NK-92 treated with Interleukin-12 subunit alpha and Interleukin-12 subunit beta, amount 100 ng/mL, for 24 hours (cell line): ENCODE results near the gene WNK2.

ENCODE experiments used
- DNase-seq: peaks from one replicate; lab custom pipeline; 2025; lab: John Stamatoyannopoulos, UW

Gene WNK2

DNA sequence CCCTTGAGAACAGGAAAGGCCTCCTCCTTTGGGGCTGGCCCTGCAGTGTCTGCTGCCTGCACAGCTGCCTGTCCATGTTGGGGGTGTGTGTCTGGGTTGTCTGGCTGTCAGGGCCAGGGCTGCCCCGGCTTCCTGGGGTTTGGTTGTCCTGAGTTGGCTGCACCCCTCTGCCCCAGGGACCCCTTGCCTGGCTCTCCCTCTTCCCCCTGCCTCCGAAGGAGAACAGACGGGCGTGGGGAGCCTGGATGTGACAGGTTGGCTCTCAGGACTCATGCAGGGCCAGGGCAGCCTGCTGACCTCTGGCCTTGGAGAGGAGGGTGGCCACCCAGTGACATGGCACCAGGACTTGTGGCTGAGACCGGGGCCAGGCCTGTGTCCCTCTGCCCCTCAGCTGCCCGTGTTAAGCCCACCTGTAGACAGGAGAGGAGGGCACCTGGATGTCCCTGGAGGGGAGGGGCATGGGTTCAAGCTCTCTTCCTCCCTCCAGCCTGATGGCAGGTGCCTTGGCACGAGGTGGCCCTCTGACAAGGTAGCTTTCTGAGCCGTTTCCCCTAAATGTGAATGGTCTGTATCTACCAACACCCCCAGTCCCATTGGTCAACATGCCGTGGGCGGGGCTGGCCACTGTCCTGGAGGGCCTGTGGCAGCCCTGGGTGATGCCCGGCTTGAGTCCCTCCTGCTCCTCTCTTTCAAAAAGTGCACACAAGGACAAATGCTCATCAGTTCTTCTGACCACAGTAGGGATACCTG lies 34.9 kb downstream of the WNK2 start:
- no peak for DNase-seq

DNA sequence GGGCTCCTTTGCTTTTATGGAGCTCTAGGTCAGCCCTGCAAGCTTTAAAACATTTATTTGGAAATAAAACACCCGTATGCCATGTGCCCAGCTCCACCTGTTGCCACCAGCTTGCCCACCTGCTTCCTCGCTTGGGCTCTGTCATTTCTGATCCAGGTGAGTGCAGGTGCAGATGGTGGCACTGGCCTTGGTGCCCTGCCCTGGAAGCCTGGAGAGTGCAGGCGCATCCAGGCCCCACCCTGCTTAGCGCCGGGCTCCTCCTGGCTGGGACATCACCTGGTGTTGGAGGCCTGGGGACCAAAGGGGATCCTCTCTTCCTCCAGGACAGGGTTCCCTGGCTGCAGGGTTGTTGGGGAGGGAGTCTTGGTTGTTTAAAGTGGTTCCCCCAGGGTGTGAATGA lies 35.8 kb downstream of the WNK2 start:
- no peak for DNase-seq

DNA sequence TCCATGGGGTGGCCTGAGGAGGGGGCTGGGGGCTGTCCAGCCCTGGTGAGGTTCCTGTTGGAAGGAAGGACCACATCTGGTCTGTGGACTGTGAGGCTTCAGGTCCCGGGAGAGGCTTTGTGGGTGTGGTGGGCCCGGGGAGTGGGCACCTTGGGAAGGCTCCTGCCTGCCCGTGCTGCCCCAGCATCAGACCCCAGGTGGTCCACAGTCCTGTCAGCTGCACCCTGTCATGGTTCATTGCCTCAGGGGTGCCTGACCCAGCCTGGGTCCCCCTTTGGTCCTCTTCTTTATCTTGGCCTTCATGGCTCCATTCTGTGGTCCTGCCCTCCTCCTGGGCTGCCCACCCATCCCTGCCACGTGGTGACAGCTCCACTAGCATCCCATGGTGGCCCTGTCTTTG lies 36.7 kb downstream of the WNK2 start:
- DNase-seq = no peak

DNA sequence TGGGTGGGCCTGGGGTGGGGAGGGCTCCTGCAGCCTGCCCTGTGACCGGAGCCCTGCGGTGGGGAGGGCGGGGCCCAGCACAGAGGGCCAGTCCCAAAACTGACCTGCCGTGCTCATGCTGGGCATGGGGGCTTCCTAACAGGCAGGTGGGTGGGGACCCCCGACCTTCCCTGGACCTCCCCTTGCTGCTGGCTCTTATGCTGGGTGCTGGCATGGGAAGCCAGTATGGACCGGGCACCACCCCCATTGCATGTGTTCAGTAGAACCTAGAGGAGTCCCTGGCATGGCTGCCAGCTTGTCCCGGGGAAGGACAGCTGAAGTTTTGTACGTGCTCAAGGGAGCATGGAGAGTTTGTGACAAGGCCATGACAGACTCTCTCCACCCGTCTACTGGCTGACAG lies 37.1 kb downstream of the WNK2 start:
- DNase-seq = no peak

DNA sequence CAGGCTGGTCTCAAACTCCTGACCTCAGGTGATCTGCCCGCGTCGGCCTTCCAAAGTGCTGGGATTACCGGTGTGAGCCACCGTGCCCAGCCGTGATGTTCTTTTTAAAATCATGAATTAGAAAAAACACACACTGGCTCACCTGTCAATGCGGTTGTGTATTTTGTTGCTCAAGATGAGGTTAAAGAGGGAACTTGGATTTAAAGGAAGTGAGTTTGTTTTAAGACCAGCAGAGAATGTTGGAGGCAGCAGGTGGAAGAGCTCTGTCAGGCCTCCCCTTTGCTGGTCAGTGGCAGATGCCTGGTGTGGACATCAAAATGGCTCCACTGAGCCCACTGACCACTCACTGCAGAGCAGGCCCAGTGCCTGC lies 38.9 kb downstream of the WNK2 start:
- DNase-seq = no peak

DNA sequence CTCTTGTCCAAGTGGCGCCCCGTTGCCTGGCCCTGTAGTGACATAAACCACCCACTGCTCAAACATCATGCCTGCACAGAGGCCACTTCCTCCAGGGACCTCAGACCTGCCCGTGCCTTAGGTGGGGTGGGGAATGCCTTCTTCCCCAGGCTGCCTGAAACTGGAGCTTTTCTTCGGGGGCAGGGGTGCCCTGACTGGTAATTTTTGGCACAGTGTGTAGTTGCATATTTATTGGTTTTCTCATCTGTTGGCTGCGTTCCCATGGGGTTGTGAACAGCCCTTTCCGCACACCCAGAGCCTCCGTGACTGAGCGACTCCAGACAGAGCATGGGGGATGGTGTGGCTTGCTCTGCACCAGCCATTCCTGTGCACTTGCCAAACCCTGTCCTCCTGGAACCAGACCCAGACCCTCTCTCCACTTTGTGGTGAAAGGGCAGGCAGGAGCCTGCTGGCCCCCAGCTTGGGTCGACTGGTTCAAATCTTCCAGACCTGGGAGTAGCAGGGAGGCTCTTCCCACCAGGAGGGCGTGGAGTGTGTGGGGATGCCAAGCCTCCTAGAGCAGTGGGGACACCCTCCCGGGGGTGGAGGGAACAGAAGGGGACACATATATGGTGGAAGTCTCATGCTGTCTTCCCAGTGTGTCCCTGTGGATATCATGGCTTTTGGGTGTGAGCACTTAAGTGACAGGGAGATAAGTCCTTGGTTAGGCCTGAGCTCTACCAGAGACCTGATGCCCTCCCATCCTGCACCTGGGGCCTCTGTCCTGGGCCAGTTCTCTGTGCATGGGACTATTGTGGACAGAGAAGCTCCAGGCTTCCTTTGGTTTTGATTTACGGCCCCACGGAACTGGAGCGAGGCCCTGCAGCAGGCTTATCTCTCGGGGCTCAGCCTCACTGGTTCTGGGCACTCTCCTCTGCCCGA lies 39.6 kb downstream of the WNK2 start:
- no peak for DNase-seq

DNA sequence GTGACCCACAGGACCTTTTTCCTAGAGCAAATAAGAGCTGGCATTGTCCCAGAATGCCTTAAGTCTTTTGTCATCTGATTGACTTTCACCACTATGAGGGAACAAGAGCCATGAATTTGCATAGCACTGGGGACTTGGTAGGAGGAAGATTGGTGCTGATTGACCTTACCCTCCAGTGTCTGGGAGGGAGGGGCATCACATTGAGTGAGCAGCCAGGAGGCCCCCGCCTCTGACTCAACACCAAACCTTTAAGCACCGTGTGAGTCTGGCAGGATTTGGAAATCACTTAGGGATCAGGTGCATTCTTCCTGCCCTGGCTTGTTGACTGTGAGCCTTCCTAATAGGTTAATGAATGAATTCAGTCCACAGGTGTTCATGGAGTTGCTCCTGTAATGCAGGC lies 40.7 kb downstream of the WNK2 start:
- no peak for DNase-seq

DNA sequence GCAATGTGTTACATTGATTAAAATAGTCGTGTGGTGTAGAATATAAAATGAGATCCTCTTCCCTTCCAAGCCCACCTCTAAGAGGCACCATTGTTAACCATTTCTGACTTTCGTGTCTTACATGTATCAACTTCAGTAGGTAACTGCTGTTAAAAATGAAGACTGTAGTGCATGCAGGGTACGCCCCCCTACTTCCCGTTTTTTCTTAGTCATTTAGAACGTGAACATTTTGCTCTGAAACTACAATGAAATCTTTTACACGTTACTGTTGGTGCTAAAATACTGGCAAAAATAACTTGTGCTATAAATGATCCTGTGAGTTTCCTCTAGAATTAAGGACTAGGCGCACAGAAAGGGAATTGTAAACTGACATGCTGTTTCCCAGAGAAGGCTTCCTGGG lies 41.5 kb downstream of the WNK2 start:
- no peak for DNase-seq

DNA sequence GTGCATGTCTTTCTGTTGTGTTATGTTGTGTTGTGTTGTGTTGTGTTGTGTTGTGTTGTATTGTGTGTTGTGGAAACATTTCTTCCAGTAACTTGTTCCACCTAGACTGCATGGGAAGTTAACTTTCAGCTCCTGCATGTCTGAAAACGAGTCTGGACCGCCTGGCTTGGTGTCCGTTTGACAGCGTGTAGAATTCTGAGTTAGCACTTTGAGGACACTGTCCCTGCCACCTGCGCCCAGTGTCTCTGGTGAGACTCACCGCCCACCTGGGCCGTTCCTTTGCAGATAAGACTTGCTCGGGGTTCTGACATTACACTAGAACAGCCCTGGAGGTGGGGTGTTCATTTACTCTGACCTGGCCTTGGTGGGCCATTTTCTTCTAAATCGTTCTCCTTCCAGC lies 42.0 kb downstream of the WNK2 start:
- DNase-seq = no peak

DNA sequence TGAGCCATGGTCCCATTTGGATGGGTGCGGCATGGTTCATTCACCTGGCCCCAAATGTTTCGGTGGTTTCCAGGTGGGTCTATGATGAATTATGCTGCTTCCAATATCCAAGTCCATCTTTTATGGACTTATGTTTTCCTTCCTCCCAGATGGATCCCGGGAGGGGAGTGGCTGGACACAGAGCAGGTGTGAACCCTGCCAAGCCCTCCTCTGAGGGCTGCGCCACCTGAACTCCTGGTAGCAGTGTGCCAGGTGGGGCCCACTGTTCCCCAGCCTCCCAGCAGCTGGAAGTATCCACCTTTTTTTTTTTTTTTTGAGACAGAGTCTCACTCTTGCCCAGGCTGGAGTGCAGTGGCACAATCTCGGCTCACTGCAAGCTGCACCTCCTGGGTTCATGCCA lies 42.9 kb downstream of the WNK2 start:
- no peak for DNase-seq

DNA sequence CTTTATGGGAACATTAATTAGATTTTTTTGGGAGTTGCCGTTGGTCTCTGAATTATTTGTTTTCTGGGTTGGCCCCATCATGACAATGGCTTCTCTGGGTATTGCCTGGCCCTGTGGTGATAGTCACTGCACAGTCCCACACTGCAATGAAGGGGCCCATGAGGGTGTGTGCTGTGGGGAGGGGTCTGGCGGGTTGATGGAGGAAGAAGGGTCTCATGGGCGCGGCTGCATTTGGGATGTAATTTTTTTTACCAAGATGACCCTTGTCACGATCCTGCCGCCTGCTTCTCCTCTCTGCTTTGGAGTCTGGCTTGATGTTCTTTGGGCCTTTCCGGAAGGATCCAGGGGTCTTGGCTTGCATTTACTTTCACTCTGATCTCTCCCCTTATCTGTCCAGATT lies 44.1 kb downstream of the WNK2 start:
- no peak for DNase-seq

DNA sequence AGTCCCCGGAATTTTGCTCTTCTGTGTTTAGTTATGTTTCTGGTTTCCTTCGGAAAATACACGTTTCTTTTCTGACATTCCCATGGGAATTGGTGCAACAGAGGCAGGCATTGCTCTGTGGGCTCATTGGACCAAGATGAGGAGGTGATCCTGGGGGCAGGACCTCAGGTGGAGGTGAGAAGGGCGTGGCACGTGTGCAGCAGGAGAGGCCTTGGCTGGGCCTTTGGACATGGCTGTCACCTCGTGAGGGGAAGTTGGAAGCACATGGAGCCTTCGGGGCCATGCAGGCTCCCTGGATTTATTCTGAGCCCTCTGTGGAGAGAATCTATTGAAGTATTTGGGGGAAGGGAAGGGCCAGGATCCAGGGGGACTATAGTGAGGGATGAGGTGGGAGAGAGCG lies 44.5 kb downstream of the WNK2 start:
- DNase-seq = no peak

DNA sequence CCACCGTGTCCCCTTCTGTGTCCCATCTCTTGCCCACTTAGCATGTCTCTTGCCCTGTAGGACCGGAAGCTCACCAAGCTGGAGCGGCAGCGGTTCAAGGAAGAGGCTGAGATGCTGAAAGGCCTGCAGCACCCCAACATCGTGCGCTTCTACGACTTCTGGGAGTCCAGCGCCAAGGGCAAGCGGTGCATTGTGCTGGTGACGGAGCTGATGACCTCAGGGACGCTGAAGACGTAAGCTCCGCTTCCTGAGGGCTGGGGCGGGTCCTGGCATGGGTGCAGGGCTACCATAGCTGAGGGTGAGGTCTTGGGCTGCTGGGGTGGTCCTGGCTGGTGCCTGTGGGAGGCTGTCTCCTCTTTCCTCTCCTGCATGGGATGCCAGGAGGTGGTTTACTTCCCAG lies 45.7 kb downstream of the WNK2 start:
- DNase-seq = no peak

DNA sequence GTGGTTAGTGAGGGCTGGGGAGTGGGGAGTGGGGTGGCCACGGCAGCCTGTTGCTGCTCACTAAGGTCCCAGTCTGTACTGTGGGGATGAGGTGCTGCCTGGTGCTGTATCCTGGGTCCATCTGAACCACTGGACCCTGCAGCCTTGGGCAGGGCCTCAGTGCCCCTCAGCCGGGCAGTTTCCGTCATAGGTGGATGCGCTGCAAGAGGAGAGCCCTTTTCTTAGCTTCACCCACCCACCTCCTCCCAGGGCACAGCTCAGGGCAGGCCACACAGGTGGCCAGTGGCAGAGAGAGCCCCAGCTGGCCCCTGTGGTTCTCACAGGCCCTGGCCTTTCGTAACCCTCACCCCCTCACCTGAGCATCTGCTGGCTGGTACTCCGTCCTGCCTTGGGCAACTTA lies 46.2 kb downstream of the WNK2 start:
- no peak for DNase-seq

DNA sequence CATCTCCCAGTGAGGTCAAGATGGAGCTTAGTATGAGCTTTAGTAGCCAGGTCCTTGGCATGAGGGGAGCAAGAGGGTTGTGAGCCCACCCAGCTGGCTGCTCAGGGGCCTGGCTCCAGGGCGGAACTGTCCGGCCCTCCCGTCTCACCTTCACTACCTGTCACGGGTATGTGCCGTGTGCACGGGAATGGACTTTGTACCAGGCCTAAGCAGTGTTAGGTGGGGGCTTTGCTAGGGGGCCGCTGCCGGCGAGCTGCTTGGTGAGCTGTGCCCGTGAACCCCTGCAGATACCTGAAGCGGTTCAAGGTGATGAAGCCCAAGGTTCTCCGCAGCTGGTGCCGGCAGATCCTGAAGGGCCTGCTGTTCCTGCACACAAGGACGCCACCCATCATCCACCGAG lies 46.7 kb downstream of the WNK2 start:
- no peak for DNase-seq

DNA sequence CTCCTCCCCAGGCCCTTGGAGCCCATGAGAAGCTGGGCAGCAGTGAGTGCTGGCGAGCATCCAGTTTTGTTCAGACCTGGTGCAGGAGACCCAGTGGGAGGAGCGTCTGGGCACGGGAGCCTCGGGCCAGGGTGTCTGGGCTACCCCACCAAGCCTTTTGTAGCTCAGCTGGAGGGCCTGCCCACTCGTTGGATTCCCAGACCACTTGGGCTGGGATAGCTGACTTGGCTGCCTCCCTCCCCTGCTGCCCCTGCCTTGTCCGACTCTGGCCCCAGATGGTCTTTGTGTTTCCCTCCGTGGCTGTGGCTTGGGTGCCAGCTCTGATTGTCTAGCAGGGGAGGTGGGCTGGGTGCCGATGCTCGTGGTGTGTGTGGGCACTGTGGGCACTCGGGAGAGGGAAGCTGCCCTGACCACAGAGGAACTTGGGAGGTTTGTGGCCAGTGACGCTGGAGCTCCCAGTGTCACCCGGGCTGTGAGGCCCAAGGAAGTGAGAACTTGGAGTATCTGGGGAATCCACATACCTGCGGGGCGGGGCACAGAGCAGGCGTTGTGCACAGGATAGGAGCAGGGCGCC lies 47.3 kb downstream of the WNK2 start:
- DNase-seq = no peak

DNA sequence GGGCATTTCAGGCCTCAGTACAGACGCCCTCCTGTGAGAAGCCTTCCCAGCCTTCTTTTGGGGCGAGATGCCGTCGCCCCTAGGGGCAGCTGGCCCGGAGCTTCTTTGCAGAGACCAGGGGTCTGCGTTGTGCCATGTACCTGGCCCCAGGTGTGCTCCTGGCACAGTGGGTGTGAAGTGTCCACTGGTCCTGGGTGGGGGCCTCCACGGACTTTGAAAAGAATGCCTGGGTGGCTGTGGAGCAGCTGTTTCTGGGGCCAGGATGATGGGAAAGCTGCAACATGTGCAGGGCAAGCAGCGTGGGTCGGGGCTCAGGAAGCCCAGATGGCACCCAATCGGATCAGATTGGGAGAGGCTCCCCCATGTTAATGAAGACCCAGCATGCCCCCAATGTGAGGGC lies 47.8 kb downstream of the WNK2 start:
- no peak for DNase-seq

DNA sequence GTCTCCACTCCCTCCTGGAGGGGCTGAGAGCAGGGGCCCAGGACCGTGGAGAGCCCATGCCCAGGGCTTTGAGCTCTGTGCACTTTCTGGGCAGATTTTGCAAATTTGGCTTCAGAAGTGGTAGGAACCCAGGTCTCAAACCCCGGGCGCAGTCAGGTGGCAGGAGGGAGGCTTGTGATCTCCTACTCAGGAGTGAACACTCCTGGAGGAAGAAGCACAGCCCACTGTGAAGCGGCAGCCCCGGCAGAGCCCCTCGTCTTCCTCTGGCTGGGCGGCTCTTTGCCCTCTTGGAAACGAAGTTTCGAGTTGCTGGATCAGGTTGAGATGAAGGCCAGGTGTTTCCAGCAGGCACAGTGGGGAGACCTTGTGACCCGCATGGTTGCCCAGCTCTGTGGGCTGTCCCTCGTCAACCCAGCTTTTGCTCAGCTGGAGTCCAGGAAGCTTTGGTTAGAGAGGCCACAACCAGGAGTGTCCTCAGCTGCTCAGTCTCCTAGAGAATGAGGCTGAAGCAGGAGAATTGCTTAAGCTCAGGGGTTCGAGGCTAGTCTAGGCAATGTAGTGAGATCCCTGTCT lies 48.5 kb downstream of the WNK2 start:
- no peak for DNase-seq

DNA sequence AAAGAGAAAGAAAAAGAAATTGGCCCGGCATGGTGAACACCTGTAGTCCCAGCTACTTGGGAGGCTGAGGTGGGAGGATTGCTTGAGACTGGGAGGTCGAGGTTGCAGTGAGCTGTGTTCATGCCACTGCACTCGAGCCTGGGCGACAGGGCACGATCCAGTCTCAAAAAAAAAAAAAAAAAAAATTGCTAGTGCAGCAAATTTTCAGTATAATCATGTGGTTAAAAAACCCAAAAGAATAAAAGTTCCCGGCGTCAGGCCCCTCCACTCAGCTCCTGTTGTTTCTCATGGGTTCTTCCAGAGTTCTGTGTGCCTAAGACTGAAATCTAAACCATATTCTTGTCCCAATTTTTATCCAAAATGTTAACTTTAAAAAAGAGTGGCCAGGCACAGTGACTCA lies 49.1 kb downstream of the WNK2 start:
- DNase-seq = no peak

DNA sequence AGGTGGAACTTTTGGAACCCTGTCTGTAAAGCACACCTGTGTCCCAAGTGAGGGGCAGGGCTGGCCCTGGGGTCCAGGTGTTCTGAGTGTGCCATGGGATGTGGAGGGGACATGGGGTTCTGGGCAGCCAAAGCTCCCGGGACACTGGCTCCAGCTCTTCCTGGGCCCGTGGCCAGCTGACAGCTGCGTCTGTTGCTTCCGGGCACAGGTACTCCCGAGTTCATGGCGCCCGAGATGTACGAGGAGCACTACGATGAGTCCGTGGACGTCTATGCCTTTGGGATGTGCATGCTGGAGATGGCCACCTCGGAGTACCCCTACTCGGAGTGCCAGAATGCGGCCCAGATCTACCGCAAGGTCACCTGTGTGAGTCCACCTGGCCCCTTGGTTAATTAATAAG lies 50.7 kb downstream of the WNK2 start:
- DNase-seq = no peak

DNA sequence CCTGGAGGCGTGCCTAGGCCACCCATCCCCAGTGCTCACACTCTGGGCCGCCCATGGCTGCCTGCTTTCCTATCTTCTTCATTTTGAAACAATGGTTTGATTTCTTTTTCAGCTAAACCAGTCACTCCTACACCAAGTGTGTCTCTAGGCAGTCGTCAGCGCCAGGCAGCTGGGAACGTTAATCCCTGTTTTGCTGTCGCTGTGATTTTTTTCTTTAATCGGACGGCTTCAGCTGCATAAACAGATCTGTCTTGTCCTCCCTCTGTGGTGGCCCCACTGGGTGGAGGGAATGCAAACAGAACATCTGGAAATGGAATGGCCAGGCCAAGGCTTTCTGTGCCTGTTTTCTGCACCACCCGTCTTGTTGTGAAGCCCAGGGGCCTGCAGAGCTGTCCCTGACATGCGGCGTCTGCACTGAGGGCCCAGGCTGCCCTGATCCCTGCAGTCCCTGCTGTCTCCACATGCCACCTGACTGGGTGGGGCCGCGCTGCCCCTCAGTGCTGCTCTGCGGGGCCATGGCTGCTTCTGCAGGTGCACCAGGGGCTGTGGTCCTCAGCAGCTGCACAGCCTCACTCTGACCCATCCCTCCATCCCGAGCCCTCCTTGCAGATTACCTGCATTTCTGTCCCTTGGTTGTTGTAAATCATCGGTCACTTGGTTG lies 51.5 kb downstream of the WNK2 start:
- no peak for DNase-seq

DNA sequence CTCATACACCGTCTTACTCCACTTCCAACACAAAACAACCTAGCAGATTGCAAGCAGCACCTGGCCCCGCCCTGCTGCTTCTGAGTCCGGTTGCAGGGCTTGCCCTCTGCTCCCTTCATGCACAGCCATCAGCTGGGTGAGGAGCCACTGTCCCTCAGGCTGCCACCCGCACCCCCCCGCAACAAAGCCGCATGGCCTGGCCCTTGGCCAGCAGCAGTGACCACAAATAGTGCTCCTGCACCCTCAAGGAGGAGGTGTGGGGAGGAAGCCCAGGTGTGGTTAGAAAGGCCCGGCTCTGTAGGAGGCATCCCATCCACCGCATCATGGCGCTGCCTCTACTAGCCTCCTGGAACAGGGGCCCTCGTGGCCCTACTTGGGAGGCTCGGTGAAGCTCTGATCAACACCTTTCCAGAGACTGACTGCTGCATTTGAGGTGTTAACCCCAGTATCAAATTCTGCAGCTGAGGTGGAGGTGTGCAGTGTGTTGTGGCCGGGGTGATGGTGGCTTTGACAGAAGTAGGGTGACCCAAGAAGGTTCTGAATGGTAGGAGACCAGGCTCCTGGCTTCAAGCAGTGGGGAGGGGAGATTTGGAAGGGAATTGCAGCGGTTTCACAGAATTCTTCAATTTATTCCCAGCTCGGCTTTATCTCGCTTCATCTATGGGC lies 52.7 kb downstream of the WNK2 start:
- peak; percentile 69 for DNase-seq
